ENCODE data around the gene FMNL2.

DNA sequence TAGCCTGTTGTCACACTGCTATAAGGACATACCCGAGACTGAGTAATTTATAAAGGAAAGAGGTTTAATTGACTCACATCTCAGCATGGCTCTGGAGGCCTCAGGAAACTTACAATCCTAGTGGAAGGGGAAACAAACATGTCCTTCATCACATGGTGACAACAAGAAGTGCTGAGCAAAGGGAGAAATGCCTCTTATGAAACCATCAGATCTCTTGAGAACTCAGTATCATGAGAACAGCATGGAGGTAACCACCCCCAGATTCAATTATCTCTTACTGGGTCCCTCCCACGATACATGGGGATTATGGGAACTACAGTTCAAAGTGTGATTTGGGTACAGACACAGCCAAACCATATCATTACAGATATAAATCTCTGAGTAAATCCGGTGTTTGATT lies 233.6 kb downstream of the FMNL2 start:
- TF ChIP-seq HDGF (IDR thresholded peaks at IDR 0.05; ENCODE audit: borderline replicate concordance) (no peak), TARDBP (IDR thresholded peaks at IDR 0.05) (no peak), FOXM1 (IDR thresholded peaks at IDR 0.05; ENCODE audit: borderline replicate concordance) (no peak), SUZ12 (IDR thresholded peaks at IDR 0.05) (no peak), NFRKB (IDR thresholded peaks at IDR 0.05) (no peak), BHLHE40 (IDR thresholded peaks at IDR 0.05; ENCODE audit: borderline replicate concordance) (no peak), CTBP1 (IDR thresholded peaks at IDR 0.05; ENCODE audit: borderline replicate concordance) (no peak), SP1 (IDR thresholded peaks at IDR 0.05) (no peak), FOXA1 (IDR thresholded peaks at IDR 0.05) (no peak), ARNT (IDR thresholded peaks at IDR 0.05) (no peak)

Data from HEK293T (cell line).